CD4-positive, alpha-beta T cell (primary cell): Measurements from ENCODE around the gene IQSEC3. TPM values are rescaled to one million over a fixed set of nuclear protein-coding genes. Genes with fewer than 3 reads are reported as not detected.

Experiments
- ATAC-seq: fragments of 200-7000 bp; cut with Tn5 transposase; one replicate; pipeline ENCODE4 v1.10.0; 2022; ENCODE audit warnings: mild to moderate bottlenecking; ENCODE audit not compliant: poor library complexity
- CTCF ChIA-PET: fragments of 350-600 bp; sonication (Branson Sonifier 250); formaldehyde crosslinking; loops from one replicate; lab custom pipeline; 2021; ENCODE audit warnings: antibody characterized with exemption, inconsistent platforms; lab: Charles Lee
- POLR2A ChIA-PET: fragments of 350-600 bp; sonication (Branson Sonifier 250); formaldehyde crosslinking; loops from one replicate; lab custom pipeline; 2021; ENCODE audit warnings: antibody characterized with exemption, inconsistent platforms; lab: Charles Lee
- DNase-seq, 14 experiments: peaks; one replicate each; pipeline ENCODE4 v3.0.0-alpha.2; 2013 to 2020; ENCODE audit warnings: mixed read lengths in 2 of 14
- H3K27ac ChIP-seq, 2 donors: one replicate each; pipeline versions ENCODE4 v1.5.1 to v1.7.0; 2013; ENCODE audit warnings: low read length in 2 of 2, low read depth in 1 of 2, mild to moderate bottlenecking in 1 of 2
- H3K27me3 ChIP-seq, 2 experiments: 1 replicate in 1 of 2; 2 replicates in 1 of 2; pipeline versions ENCODE4 v1.6.1 to v1.7.0; 2013; ENCODE audit warnings: low read length in 2 of 2, control low read depth in 1 of 2, mild to moderate bottlenecking in 1 of 2, moderate library complexity in 1 of 2; ENCODE audit not compliant: insufficient read depth in 2 of 2, control insufficient read depth in 1 of 2
- H3K36me3 ChIP-seq: one replicate; pipeline ENCODE4 v1.6.1; 2013; ENCODE audit warnings: low read length, control low read depth; ENCODE audit not compliant: insufficient read depth
- H3K4me1 ChIP-seq: one replicate; pipeline ENCODE4 v1.6.1; 2013; ENCODE audit warnings: low read length, control low read depth; ENCODE audit not compliant: insufficient read depth
- H3K4me3 ChIP-seq: one replicate; pipeline ENCODE4 v1.5.1; 2013; ENCODE audit warnings: mild to moderate bottlenecking, low read length, moderate library complexity
- H3K9me3 ChIP-seq, 2 experiments: 1 replicate in 1 of 2; 2 replicates in 1 of 2; pipeline versions ENCODE4 v1.6.1 to v1.7.0; 2013; ENCODE audit warnings: low read length in 2 of 2, mild to moderate bottlenecking in 2 of 2, control low read depth in 1 of 2, moderate library complexity in 1 of 2; ENCODE audit not compliant: control insufficient read depth in 1 of 2, insufficient read depth in 1 of 2
- H3K27ac Mint-ChIP-seq: one replicate; pipeline ENCODE4 v1.8.0; 2020; ENCODE audit warnings: mixed read lengths
- H3K27me3 Mint-ChIP-seq: one replicate; pipeline ENCODE4 v1.8.0; 2021; ENCODE audit warnings: mixed read lengths
- H3K36me3 Mint-ChIP-seq: one replicate; pipeline ENCODE4 v1.8.0; 2021; ENCODE audit warnings: low read depth, mixed read lengths
- H3K4me1 Mint-ChIP-seq: one replicate; pipeline ENCODE4 v1.8.0; 2021; ENCODE audit warnings: low read depth, mixed read lengths
- H3K4me3 Mint-ChIP-seq: one replicate; pipeline ENCODE4 v1.8.0; 2020; ENCODE audit warnings: mild to moderate bottlenecking, mixed read lengths
- H3K9me3 Mint-ChIP-seq: one replicate; pipeline ENCODE4 v1.8.0; 2020; ENCODE audit warnings: mixed read lengths
- intact Hi-C, 2 experiments: fragments of 100-400 bp; cut with DNase I in 1 of 2; cut with micrococcal nuclease in 1 of 2; formaldehyde crosslinking; loops; one replicate each; pipeline versions ENCODE4 v1.15.1 to v1.9.0; 2023 to 2025; cut with DNase I, micrococcal nuclease
- total RNA-seq, 174 experiments: library from RNA in 2 of 174; stranded (reverse) in 2 of 174; gene quantifications; one replicate each; pipeline ENCODE4 v1.2.3 and lab custom pipeline; 2021 to 2026
- TF ChIP-seq, protein P1 (sequence below): fragments of 200-600 bp; IDR thresholded peaks from one replicate; pipeline ENCODE4 v1.8.0; 2022; ENCODE audit warnings: antibody characterized with exemption, mild to moderate bottlenecking

IQSEC3 gene
- total RNA-seq, 2 experiments from 2014 or later, result 0.19 TPM; not detected in 1

- no peak overlapping the region for H3K4me3 Mint-ChIP-seq
- intact Hi-C loops, result no loop called here
Observed at GRCh38 chr12:163406-163986, 96.9 kb downstream of the IQSEC3 start.

GRCh38 chr12:164207-164606, 97.6 kb downstream of the IQSEC3 start:
- TF ChIP-seq, protein P1, sequence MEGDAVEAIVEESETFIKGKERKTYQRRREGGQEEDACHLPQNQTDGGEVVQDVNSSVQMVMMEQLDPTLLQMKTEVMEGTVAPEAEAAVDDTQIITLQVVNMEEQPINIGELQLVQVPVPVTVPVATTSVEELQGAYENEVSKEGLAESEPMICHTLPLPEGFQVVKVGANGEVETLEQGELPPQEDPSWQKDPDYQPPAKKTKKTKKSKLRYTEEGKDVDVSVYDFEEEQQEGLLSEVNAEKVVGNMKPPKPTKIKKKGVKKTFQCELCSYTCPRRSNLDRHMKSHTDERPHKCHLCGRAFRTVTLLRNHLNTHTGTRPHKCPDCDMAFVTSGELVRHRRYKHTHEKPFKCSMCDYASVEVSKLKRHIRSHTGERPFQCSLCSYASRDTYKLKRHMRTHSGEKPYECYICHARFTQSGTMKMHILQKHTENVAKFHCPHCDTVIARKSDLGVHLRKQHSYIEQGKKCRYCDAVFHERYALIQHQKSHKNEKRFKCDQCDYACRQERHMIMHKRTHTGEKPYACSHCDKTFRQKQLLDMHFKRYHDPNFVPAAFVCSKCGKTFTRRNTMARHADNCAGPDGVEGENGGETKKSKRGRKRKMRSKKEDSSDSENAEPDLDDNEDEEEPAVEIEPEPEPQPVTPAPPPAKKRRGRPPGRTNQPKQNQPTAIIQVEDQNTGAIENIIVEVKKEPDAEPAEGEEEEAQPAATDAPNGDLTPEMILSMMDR, result no peak
- H3K27me3 ChIP-seq, result no peaks in the 10 kb centered on the region
- no peak overlapping the region for H3K27ac ChIP-seq
- H3K4me1 ChIP-seq, result peaks cover 5% of the 10 kb centered on the region
- H3K27ac Mint-ChIP-seq, result no peak overlapping the region
- ATAC-seq, result no peak
- H3K4me3 ChIP-seq, result no peak overlapping the region
- no peaks in the 10 kb centered on the region for H3K9me3 ChIP-seq
- intact Hi-C loops, result no loop called here
- H3K36me3 Mint-ChIP-seq, result no peaks in the 10 kb centered on the region
- ChIA-PET CTCF (no interaction called here), POLR2A (no interaction called here)
- no peak overlapping the region for H3K4me3 Mint-ChIP-seq
- no peak for DNase-seq
- no peaks in the 10 kb centered on the region for H3K36me3 ChIP-seq
- no peaks in the 10 kb centered on the region for H3K9me3 Mint-ChIP-seq
- H3K27me3 Mint-ChIP-seq, result peaks cover 26% of the 10 kb centered on the region
- H3K4me1 Mint-ChIP-seq, result peaks cover 9% of the 10 kb centered on the region

More at GRCh38 chr12:163406-163986, 96.9 kb downstream of the IQSEC3 start:
- no peaks in the 10 kb centered on the region for H3K36me3 ChIP-seq
- no peak overlapping the region for H3K27ac Mint-ChIP-seq
- CTCF ChIA-PET, result no interaction called here
- no peak overlapping the region for H3K27ac ChIP-seq
- H3K27me3 Mint-ChIP-seq, result peaks cover 24% of the 10 kb centered on the region
- H3K4me3 ChIP-seq, result no peak overlapping the region
- H3K9me3 ChIP-seq, result no peaks in the 10 kb centered on the region
- ATAC-seq (no peak), DNase-seq (no peak)
- H3K4me1 ChIP-seq, result no peaks in the 10 kb centered on the region
- TF ChIP-seq, protein P1, result no peak
- H3K27me3 ChIP-seq, result no peaks in the 10 kb centered on the region
- POLR2A ChIA-PET, result no interaction called here
- peaks cover 2% of the 10 kb centered on the region for H3K4me1 Mint-ChIP-seq
- no peaks in the 10 kb centered on the region for H3K36me3 Mint-ChIP-seq
- H3K9me3 Mint-ChIP-seq, result no peaks in the 10 kb centered on the region

GRCh38 chr12:165862-166368, 99.3 kb downstream of the IQSEC3 start:
- no peak for ATAC-seq
- POLR2A ChIA-PET, result no interaction called here
- Histone ChIP-seq H3K9me3 (no peaks in the 10 kb centered on the region), H3K27ac (no peak overlapping the region), H3K36me3 (no peaks in the 10 kb centered on the region), H3K4me3 (no peak overlapping the region), H3K27me3 (no peaks in the 10 kb centered on the region), H3K4me1 (peaks cover 6% of the 10 kb centered on the region)
- Mint-ChIP-seq H3K27ac (no peak overlapping the region), H3K27me3 (peaks cover 30% of the 10 kb centered on the region), H3K4me1 (peaks cover 12% of the 10 kb centered on the region), H3K4me3 (no peak overlapping the region), H3K36me3 (no peaks in the 10 kb centered on the region), H3K9me3 (no peaks in the 10 kb centered on the region)
- CTCF ChIA-PET, result no interaction called here
- intact Hi-C loops, result no loop called here
- DNase-seq, result no peak
- TF ChIP-seq, protein P1, result no peak
